GM12891 (cell line): Measurements from ENCODE around the gene PRRX2.
"Not testable (repeated sequence)": the region's sequence is repeated elsewhere in the genome, so short reads cannot be mapped to it uniquely, and the experiment has no call there.

Experiments used
- DNase-seq: peaks from one replicate; pipeline ENCODE4 v3.0.0; 2011; ENCODE audit warnings: low spot score; ENCODE audit not compliant: insufficient read length
- FAIRE-seq: peaks from 2 replicates; lab custom pipeline; 2011; peaks lifted over from hg19 to GRCh38; lab: Jason Lieb, UNC
- PAX5 ChIP-seq: IDR thresholded peaks from 2 replicates; pipeline ENCODE4 v1.6.1; 2011; ENCODE audit warnings: low read length, moderate library complexity, mild to moderate bottlenecking; ENCODE audit not compliant: insufficient read depth, severe bottlenecking
- POLR2A ChIP-seq: IDR thresholded peaks from 2 replicates; pipeline ENCODE4 v1.6.1; 2011; ENCODE audit warnings: low read depth, low read length, control low read depth
- POLR2AphosphoS5 ChIP-seq: IDR thresholded peaks from 2 replicates; pipeline ENCODE4 v1.6.1; 2011; ENCODE audit warnings: low read depth, low read length, control low read depth
- POU2F2 ChIP-seq: IDR thresholded peaks from 2 replicates; pipeline ENCODE4 v1.6.1; 2011; ENCODE audit warnings: low read depth, mild to moderate bottlenecking, control low read depth, low read length, moderate library complexity
- SPI1 ChIP-seq: IDR thresholded peaks from 2 replicates; pipeline ENCODE4 v1.6.1; 2011; ENCODE audit warnings: low read depth, low read length, control low read depth
- TAF1 ChIP-seq: IDR thresholded peaks from 2 replicates; pipeline ENCODE4 v1.6.1; 2011; ENCODE audit warnings: low read depth, low read length, control low read depth

The PRRX2 gene

DNA sequence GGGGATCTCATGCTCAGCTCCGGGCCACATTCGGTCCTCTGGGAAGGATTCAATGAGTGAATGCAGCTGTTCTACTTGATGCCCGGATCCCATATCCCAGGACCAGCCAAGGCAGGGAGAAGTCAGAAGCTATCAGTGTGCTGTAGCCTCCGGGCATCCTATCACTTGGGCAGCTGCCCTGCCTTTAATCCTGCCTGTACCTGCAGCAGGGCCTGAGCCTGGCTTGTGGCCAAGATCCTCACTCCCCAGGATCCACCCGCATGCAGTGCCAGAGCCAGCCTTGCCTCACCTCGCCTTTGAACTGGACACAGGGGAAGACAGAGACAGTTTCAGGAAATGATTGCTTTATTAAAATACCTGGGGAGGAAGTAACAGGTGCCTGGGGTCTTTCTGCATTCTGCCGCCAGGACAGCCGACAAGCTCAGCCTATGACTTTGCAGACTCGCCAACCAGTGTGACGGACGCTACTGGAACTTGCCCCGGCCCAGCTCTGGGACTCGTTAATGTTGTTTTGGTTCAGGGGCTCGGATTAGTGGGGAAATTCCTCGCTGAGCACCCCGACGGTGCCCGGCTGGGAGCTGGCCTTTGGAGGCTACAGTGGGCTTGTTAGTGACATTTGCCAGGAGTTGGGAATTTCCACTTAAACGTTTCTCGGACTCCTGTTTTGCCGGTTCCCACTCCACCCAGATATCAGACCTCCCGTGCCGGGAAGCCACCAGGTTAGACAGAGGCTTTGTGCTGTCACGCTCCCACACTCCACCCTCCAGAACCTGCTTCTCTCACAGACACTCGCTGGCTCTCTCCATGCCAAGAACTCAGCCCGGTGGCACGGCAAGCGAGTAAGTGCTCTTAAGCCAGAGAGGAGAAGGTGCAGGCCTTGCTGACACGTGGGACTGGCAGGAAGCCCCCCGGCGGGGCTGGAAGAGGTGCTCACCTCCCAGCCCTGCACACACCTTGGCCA lies 86.7 kb downstream of the PRRX2 start:
- DNase-seq (no peak), FAIRE-seq (no peak)
- TF ChIP-seq PAX5 (no peak), POU2F2 (no peak), POLR2A (no peak), POLR2AphosphoS5 (no peak), TAF1 (no peak)

DNA sequence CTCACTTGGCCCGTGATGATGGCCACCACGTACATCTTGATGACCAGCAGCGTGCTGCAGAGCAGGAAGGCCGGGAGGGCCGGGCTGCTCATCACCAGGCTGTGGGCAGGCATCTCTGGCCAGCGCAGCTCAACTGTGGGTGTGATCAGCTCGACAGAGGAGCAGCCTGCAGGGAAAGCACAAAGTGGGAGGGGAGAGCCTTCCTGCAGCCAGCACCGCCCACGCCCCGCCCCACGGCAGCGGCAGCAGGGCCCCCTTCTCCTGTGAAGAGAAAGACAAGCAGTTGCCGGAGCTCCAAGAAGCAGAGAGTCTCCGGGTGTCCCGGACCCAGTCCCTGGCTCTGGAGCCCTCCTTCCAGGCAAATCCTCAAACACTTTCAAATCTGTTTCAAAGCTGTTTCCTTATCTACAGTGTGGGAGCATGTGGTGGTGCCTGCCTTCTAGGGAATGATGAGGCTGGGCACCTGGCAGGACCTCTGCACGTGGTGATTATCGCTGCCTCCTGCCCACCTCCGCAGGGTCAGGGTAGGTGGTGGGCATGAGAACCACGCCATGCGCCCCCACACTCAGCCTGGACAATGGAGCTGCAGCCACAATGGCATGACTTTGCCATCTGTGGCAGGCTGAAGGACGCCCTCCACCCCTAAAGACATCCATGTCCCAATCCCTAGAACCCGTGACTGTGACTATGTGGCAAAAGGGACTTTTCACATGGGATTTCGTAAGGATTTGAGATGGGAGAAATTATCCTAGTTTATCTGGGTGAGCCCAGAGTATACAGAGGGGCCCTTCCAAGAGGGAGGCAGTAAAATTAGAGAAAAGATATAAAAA lies 87.7 kb downstream of the PRRX2 start, which contains the start of gene PTGES:
PTGES (minus strand) TSS at position 143 of the 830 bp plus-strand sequence; CDS start at position 113, 30 bp downstream.
- DNase-seq (no peak), FAIRE-seq (no peak)
- TF ChIP-seq POLR2A (no peak), POU2F2 (no peak), SPI1 (no peak), POLR2AphosphoS5 (no peak), PAX5 (no peak), TAF1 (no peak)

DNA sequence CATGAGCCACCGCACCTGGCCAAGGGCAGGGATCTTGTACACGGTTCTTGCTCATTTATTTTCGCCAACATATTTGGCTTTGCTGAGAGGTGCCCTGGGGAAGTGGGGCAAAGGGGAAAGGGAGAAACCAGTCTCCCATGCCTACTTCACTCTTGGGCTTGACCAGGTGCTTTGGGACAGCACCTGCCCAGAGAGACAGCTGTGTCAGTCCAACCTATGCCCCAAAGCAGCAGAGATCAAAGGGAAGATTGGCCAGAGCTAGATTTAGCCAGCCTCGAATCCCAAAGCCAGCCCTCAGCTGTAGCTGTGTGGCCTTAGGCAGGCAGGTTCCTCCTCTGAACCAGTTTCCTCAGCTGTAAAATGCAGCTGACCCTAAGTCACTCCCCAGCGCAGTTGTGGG lies 89.7 kb downstream of the PRRX2 start:
- TF ChIP-seq POLR2A: no peak
- TF ChIP-seq SPI1: no peak
- no peak for TF ChIP-seq POLR2AphosphoS5
- TF ChIP-seq PAX5: no peak
- no peak for TF ChIP-seq TAF1
- TF ChIP-seq POU2F2: no peak
- FAIRE-seq: no peak

DNA sequence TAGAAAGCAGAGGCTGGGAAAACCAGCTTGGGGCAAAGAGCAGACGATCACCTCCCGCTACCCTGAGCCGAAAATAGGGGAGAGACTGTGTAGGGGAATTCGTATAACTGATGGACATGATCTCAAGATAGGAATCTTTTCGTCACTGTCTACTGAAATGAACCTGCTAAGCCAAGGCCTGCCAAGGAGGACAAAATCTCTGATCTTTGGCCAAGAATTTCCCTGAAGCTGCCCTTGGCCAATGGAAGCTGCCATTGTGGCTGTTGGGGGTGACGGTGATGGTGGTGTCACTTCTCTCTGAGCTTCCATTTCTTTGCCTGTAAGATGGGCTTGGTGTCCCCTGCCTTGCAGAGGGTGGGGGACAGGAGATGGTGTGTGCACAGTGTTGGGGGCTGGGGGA lies 90.7 kb downstream of the PRRX2 start:
- FAIRE-seq: no peak
- DNase-seq: no peak
- TF ChIP-seq SPI1: no peak
- TF ChIP-seq POLR2AphosphoS5: no peak
- TF ChIP-seq POLR2A: no peak
- TF ChIP-seq POU2F2: no peak
- TF ChIP-seq PAX5: no peak
- no peak for TF ChIP-seq TAF1

More for the DNA sequence above, 89.7 kb downstream of the PRRX2 start:
- DNase-seq: no peak

DNA sequence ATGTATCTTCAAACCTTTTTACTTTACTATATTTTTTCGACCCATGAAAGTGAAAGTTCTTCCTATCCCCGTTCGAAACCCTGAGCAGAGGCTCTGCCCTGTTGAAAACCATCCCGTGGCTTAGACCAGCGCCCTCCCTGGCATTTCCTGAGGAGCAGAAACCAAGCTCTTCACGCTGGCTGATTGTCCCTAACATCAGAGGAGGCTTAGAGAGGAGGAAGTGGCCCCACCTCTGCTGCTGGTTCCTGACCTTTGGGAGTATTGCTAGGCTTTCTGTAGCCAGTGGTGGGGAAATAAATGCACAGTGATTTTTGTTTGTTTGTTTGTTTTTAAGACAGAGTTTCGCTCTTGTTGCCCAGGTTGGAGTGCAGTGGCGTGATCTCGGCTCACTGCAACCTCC lies 91.6 kb downstream of the PRRX2 start:
- DNase-seq: no peak
- no peak for TF ChIP-seq PAX5
- TF ChIP-seq POLR2A: no peak
- no peak for TF ChIP-seq POU2F2
- peak; percentile 42 for TF ChIP-seq SPI1
- no peak for FAIRE-seq

DNA sequence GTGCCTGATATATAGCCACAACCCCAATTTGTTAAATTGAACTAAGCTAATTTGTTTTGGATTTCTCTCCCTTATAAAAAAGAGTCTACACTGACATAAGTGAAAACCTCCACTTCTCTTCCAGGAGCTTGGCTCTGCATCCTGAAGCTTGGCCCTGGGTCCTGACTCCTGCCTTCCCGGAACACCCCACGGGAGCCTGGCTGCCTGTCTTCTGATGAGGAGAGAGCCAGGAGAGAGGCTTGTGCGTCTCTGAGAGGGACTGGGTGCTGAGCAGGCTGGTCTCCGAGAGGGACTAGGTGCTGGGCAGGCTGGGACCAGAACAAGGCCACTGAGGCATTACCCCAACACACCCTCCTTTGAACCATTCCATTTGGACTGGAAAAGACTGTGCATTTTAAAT lies 93.9 kb downstream of the PRRX2 start:
- TF ChIP-seq PAX5: no peak
- TF ChIP-seq SPI1: no peak
- no peak for TF ChIP-seq POLR2AphosphoS5
- TF ChIP-seq POLR2A: no peak
- DNase-seq (no peak), FAIRE-seq (no peak)

DNA sequence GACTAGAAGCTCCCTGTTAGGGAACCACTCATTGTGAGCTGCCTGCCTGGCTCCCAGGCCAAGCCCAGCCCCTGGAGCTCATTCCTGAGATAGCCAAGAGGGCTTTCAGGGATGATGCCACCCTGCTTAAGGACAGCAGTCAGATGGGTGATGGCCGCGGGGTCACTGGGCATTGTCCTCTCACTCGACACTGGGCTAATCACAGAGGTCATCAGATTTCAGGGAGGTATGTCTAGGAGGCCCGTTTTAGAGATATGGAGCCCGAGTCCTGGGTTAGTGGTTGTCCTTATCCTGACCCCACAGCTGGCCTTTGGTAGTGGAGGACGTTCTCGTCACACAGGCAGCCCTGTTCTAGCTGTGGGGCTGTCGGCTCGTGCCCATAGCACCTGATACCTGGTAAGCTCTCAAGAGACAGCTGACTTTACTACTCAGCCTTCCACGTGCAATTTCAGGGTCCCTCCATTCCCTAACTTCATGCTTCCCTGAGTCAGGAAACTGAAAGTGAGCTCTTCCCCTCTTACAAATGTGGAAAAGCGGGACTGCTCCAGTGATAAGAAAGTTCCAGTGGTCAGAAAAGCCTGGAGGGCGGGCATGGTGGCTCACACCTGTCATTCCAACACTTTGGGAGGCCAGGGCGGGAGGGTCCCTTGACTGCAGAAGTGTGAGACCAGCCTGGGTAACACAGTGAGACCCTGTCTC lies 94.5 kb downstream of the PRRX2 start:
- FAIRE-seq: no peak
- TF ChIP-seq POLR2A (no peak), SPI1 (no peak), POLR2AphosphoS5 (no peak), POU2F2 (no peak), PAX5 (no peak), TAF1 (no peak)
- DNase-seq: no peak

DNA sequence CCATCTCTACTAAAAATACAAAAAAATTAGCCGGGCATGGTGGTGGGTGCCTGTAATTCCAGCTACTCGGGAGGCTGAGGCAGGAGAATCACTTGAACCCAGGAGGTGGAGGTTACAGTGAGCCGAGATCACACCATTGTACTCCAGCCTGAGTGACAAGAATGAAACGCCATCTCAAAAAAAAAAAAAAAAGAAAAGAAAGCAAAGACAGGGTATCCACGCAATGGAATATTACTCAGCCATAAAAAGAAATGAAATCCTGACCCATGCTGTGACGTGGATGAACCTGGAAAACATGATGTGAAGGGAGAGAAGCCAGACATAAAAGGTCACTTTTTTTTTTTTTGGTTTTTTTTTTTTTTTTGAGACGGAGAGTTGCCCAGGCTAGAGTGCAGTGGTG lies 95.3 kb downstream of the PRRX2 start:
- FAIRE-seq: not testable (repeated sequence)

DNA sequence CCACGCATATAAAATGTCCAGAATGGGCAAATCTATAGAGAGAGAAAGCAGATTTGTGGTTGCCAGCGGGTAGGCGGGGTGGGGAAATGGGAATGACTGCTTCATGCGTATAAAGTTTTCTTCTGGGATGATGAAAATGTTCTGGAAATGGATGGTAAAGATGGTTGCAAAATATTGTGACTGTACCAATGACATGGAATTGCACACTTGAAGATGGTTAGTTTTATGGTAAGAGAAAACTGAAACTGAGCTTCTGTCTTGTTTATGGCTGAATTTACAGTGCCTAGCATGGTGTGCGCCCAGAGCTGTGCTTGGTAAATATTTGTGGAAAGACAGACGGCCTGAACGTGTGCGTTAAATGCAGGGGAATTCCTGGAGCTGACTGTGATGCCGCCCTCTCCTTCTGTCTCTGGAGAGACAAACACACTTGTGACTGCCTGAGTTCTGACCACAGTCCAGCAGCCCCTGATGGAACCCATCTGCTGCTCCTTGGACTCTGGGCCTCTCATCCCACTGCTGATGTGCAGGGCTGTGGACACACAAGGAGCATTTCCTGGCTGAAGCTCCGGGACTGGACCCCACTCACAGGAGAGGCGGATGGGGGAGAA lies 96.0 kb downstream of the PRRX2 start:
- DNase-seq: no peak
- TF ChIP-seq POU2F2 (no peak), POLR2AphosphoS5 (no peak), SPI1 (no peak), PAX5 (no peak), TAF1 (no peak), POLR2A (no peak)
- no peak for FAIRE-seq

More for the DNA sequence above, 95.3 kb downstream of the PRRX2 start:
- not testable (repeated sequence) for DNase-seq
